Activated T-helper 1 cell treated with anti-CD3 and anti-CD28 coated beads, Interleukin-12 subunit alpha, Interleukin-12 subunit beta, Interleukin-2, Interleukin-4 antibody, amounts not matched to agents 30 ng/mL and 10 ng/mL and 1 ng/mL, durations not matched to agents 14 hours and 24 hours and 36 hours (primary cell): ENCODE results near the gene TOX2. TPM values are rescaled to one million over a fixed set of nuclear protein-coding genes. Genes with fewer than 3 reads are reported as not detected.

Experiments
- DNase-seq: peaks from one replicate; pipeline ENCODE4 v3.0.0; 2021; ENCODE audit warnings: low spot score
- H3K27ac Mint-ChIP-seq: one replicate; pipeline ENCODE4 v1.8.0; 2021; ENCODE audit warnings: mild to moderate bottlenecking, mixed read lengths
- H3K27me3 Mint-ChIP-seq: one replicate; pipeline ENCODE4 v1.8.0; 2022; ENCODE audit warnings: mild to moderate bottlenecking, moderate library complexity, mixed read lengths; ENCODE audit not compliant: insufficient read depth
- H3K36me3 Mint-ChIP-seq: one replicate; pipeline ENCODE4 v1.8.0; 2021; ENCODE audit warnings: low read depth, mixed read lengths
- H3K4me1 Mint-ChIP-seq: one replicate; pipeline ENCODE4 v1.8.0; 2021; ENCODE audit warnings: low read depth, mixed read lengths
- H3K4me3 Mint-ChIP-seq: one replicate; pipeline ENCODE4 v1.8.0; 2021; ENCODE audit warnings: mild to moderate bottlenecking, moderate library complexity, mixed read lengths
- H3K9me3 Mint-ChIP-seq: one replicate; pipeline ENCODE4 v1.8.0; 2021; ENCODE audit warnings: mixed read lengths
- intact Hi-C: fragments of 100-400 bp; cut with micrococcal nuclease; formaldehyde crosslinking; loops from one replicate; pipeline ENCODE4 v1.15.1; 2024
- total RNA-seq: library from RNA; stranded (reverse); gene quantifications from 2 replicates; pipeline ENCODE4 v1.2.3, GENCODE V29; 2022

Gene TOX2
- total RNA-seq, 1 donor from 2014 or later, result 4.0 TPM

- Mint-ChIP-seq H3K27me3 (peaks cover 41% of the 10 kb centered on the region), H3K4me3 (no peak overlapping the region), H3K27ac (no peak overlapping the region), H3K4me1 (peaks cover 45% of the 10 kb centered on the region), H3K36me3 (peaks cover 9% of the 10 kb centered on the region), H3K9me3 (peaks cover 5% of the 10 kb centered on the region)
- DNase-seq, result no peak
- intact Hi-C loops, result no loop called here
Observed at GRCh38 chr20:44026647-44027342, 112.1 kb downstream of the TOX2 start.

- intact Hi-C loops, result no loop called here
- H3K27me3 Mint-ChIP-seq, result peaks cover 40% of the 10 kb centered on the region
- peaks cover 52% of the 10 kb centered on the region for H3K4me1 Mint-ChIP-seq
- no peak for DNase-seq
- H3K4me3 Mint-ChIP-seq, result no peak overlapping the region
- H3K27ac Mint-ChIP-seq, result no peak overlapping the region
- peaks cover 5% of the 10 kb centered on the region for H3K9me3 Mint-ChIP-seq
- H3K36me3 Mint-ChIP-seq, result peaks cover 13% of the 10 kb centered on the region
Observed at GRCh38 chr20:44027343-44028002, 112.8 kb downstream of the TOX2 start.

GRCh38 chr20:44028003-44028730, 113.5 kb downstream of the TOX2 start:
- peaks cover 5% of the 10 kb centered on the region for H3K9me3 Mint-ChIP-seq
- peaks cover 13% of the 10 kb centered on the region for H3K36me3 Mint-ChIP-seq
- intact Hi-C loops, result no loop called here
- peaks cover 34% of the 10 kb centered on the region for H3K27me3 Mint-ChIP-seq
- no peak overlapping the region for H3K27ac Mint-ChIP-seq
- H3K4me1 Mint-ChIP-seq, result peaks cover 59% of the 10 kb centered on the region
- H3K4me3 Mint-ChIP-seq, result no peak overlapping the region
- DNase-seq, result no peak

- H3K27ac Mint-ChIP-seq, result peak overlapping the region; percentile 78
- H3K4me1 Mint-ChIP-seq, result peaks cover 69% of the 10 kb centered on the region
- H3K27me3 Mint-ChIP-seq, result peaks cover 27% of the 10 kb centered on the region
- H3K36me3 Mint-ChIP-seq, result peaks cover 13% of the 10 kb centered on the region
- intact Hi-C loops, result no loop called here
- peaks cover 5% of the 10 kb centered on the region for H3K9me3 Mint-ChIP-seq
- peak; percentile 24 for DNase-seq
- H3K4me3 Mint-ChIP-seq, result peak overlapping the region; percentile 68
Observed at GRCh38 chr20:44028868-44029847, 114.5 kb downstream of the TOX2 start.

DNA sequence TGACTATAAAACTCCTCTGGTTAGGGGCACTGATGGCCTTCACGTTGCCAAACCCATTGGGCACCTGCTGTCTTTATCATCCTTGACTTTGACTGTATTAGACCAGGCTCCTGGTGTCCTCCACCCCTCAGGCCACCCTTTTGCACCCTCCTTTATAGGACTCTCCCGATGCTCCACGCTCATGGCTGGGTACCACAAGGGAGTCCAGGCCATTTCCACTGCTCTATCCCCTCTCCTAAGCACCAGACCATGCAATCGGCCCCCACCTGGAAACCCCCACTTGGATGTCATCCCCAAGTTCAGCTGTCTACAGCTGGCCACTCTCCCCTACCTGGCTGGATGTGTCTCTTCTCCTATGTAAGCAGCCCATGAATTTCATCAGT, 115.2 kb downstream of the TOX2 start:
- DNase-seq, result no peak

DNA sequence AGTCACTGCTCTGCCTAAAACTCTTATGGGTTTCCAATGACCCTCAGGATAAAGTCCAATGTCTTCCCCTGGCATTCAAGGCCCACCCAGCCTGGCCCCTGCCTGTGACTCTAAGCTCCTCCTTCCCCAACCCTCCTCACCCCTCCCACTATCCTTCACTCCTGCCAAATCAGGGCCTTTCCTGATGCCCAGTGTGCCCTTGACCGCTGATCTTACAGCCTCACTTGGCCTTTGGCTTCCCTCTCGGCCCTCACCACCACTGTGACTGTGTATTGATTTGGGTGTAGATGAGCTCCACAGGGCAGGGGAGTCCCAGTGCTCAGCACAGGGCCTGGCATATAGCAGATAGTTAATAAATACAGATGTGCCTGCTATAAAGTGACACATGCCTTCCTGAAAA, 115.7 kb downstream of the TOX2 start:
- no peak for DNase-seq
- H3K4me1 Mint-ChIP-seq, result peaks cover 78% of the 10 kb centered on the region
- intact Hi-C loops, result no loop called here
- H3K9me3 Mint-ChIP-seq, result peaks cover 5% of the 10 kb centered on the region
- H3K27ac Mint-ChIP-seq, result no peak overlapping the region
- peaks cover 26% of the 10 kb centered on the region for H3K27me3 Mint-ChIP-seq
- H3K4me3 Mint-ChIP-seq, result no peak overlapping the region
- H3K36me3 Mint-ChIP-seq, result peaks cover 13% of the 10 kb centered on the region

More for the DNA sequence above, 115.2 kb downstream of the TOX2 start:
- peaks cover 13% of the 10 kb centered on the region for H3K36me3 Mint-ChIP-seq
- H3K27me3 Mint-ChIP-seq, result peaks cover 25% of the 10 kb centered on the region
- H3K4me3 Mint-ChIP-seq, result no peak overlapping the region
- peaks cover 5% of the 10 kb centered on the region for H3K9me3 Mint-ChIP-seq
- no peak overlapping the region for H3K27ac Mint-ChIP-seq
- intact Hi-C loops, result no loop called here
- peaks cover 73% of the 10 kb centered on the region for H3K4me1 Mint-ChIP-seq

DNA sequence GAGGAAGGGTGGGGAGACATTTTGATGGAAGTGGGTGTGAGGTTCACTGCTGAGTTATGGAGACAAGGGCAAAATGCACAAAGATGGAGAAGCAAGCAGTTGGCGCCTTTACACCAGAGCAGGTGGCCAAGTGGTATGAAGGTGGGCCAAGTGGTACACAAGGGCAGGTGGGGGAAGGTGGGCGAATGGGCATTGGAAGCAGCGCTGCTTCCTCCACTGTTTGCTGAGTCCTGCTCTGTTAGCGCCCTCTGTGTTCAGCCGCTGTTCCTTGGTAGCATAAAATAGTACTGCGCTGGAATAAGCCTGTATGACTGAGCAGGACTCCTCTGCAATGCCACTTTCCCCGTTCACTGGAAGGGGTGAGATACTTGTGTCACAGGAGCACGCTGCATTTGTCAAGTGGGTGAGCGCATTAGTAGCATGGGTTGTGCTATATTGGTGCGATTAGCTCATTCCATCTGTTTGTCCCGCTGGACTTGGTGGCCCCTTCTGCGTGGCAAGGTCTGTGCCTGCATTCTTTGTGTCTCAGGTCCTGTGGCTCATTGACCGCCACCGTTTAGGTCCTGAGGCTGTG, 116.4 kb downstream of the TOX2 start:
- H3K27me3 Mint-ChIP-seq, result peaks cover 25% of the 10 kb centered on the region
- peaks cover 5% of the 10 kb centered on the region for H3K9me3 Mint-ChIP-seq

GRCh38 chr20:44031781-44032582, 117.3 kb downstream of the TOX2 start:
- Mint-ChIP-seq H3K4me3 (no peak overlapping the region), H3K4me1 (peaks cover 78% of the 10 kb centered on the region), H3K36me3 (peaks cover 13% of the 10 kb centered on the region), H3K9me3 (peaks cover 5% of the 10 kb centered on the region), H3K27ac (no peak overlapping the region), H3K27me3 (peaks cover 22% of the 10 kb centered on the region)
- intact Hi-C loops, result no loop called here
- no peak for DNase-seq

More for the DNA sequence above, 116.4 kb downstream of the TOX2 start:
- H3K4me3 Mint-ChIP-seq, result no peak overlapping the region
- H3K36me3 Mint-ChIP-seq, result peaks cover 13% of the 10 kb centered on the region
- intact Hi-C loops, result no loop called here
- peaks cover 81% of the 10 kb centered on the region for H3K4me1 Mint-ChIP-seq
- DNase-seq, result no peak
- no peak overlapping the region for H3K27ac Mint-ChIP-seq

DNA sequence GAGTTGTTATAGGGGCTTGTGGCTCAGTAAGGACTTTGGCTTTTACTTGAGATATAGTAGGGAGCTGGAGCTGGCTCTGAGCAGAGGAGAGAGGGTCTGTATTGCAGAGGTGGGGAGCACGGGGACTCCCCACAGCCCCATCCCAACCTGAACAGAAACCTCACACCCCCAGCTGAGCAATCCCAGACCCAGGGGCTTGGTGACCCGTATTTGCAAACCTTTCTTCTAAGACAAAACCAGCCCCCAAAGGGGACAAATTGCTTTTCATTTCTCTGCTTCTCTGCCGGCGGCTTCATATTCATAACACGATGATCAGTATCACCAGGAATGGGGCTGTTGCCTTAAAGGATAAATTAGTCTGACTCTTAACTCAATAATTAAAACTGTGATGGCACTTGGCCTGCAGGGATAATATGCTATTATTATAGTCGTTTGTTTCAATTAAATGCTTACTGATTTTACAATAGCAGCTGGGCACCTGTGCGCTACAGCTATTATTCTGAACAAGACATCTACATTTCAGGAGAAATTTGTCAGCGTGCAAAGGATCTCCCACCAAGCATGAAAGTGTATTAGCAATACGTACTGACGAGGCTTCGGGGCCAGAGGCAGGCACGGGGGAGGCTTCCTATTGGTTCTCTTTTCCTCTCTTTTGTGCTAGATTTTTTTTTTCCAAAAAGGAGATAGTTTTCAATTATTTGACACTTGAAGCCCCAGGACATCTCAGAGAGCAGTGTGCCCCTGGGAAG, 118.1 kb downstream of the TOX2 start:
- Mint-ChIP-seq H3K27ac (no peak overlapping the region), H3K4me1 (peaks cover 73% of the 10 kb centered on the region), H3K36me3 (peaks cover 13% of the 10 kb centered on the region), H3K27me3 (peaks cover 23% of the 10 kb centered on the region), H3K4me3 (no peak overlapping the region), H3K9me3 (peaks cover 5% of the 10 kb centered on the region)
- intact Hi-C loops, result no loop called here
- no peak for DNase-seq

DNA sequence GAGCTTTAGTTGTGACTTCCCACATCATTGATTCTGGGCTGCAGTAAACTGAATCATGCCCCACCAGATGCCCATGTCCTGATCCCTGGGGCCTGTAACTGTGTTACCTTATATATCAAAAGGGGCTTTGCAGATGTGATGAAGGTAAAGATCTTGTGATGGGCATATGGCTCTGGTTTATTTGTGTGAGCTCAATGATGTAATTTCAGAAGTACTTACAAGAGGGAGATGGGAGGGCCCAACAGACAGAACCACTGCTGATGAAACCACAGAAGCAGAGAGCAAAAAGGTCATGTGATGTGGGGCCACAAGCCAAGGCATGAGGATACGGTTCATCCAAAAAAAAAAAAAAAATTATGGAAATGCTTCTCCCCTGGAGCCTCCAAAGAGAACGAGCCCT, 118.7 kb downstream of the TOX2 start:
- peaks cover 5% of the 10 kb centered on the region for H3K9me3 Mint-ChIP-seq
- peaks cover 11% of the 10 kb centered on the region for H3K36me3 Mint-ChIP-seq
- no peak for DNase-seq
- H3K4me3 Mint-ChIP-seq, result no peak overlapping the region
- H3K27ac Mint-ChIP-seq, result no peak overlapping the region
- H3K27me3 Mint-ChIP-seq, result peaks cover 24% of the 10 kb centered on the region
- H3K4me1 Mint-ChIP-seq, result peaks cover 67% of the 10 kb centered on the region
- intact Hi-C loops, result no loop called here

DNA sequence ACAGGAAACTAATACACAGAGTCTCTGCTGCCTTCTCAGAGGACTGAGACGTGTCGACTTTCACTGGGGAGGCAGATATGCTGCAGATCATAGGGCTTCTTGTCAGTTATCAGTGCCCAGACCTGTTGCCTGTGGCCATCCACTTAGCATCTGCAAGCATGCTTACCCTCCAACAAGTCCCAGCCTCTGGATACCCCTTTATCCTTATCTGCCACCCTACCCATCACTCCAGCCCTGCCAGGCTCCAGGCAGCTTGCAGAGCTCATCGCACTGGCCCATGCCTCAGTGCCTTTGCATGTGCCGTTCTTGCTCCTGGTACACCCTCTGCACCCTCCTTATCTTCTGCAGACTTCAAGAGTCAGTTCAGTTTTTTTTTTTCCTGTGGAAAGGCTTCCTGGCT, 119.2 kb downstream of the TOX2 start:
- peaks cover 62% of the 10 kb centered on the region for H3K4me1 Mint-ChIP-seq
- H3K4me3 Mint-ChIP-seq, result no peak overlapping the region
- H3K36me3 Mint-ChIP-seq, result peaks cover 11% of the 10 kb centered on the region
- H3K27ac Mint-ChIP-seq, result no peak overlapping the region
- DNase-seq, result no peak
- peaks cover 5% of the 10 kb centered on the region for H3K9me3 Mint-ChIP-seq
- intact Hi-C loops, result no loop called here
- peaks cover 23% of the 10 kb centered on the region for H3K27me3 Mint-ChIP-seq
